ENCODE results near the gene COG4.
A peak's percentile ranks its signal among the peaks of the same experiment; 100 is the strongest.
"Not testable (repeated sequence)": the region's sequence is repeated elsewhere in the genome, so short reads cannot be mapped to it uniquely, and the experiment has no call there.

COG4 gene

GRCh38 chr16:70523076-70523742 lies at the start of gene COG4:
COG4 (minus strand) TSS chr16:70523554; CDS start chr16:70523543, 11 bp downstream.
- peak in 57 of 58 donors; percentile 25 to 89 (median 77) for DNase-seq

GRCh38 chr16:70572926-70573270 lies 49.5 kb upstream of the COG4 start:
- DNase-seq, result no peak

- no peak for DNase-seq
Measured at GRCh38 chr16:70572050-70572925, 48.9 kb upstream of the COG4 start.

GRCh38 chr16:70571623-70572022 lies 48.3 kb upstream of the COG4 start:
- DNase-seq, result no peak

GRCh38 chr16:70570967-70571570 lies 47.7 kb upstream of the COG4 start:
- no peak for DNase-seq

- no peak for DNase-seq
Measured at GRCh38 chr16:70569752-70570151, 46.4 kb upstream of the COG4 start.

- DNase-seq, result no peak
Measured at GRCh38 chr16:70568601-70569237, 45.4 kb upstream of the COG4 start.

- peak in 3 of 58 donors; percentile 2 to 8 (median 5) for DNase-seq
Measured at GRCh38 chr16:70565053-70565452, 41.7 kb upstream of the COG4 start.

GRCh38 chr16:70563636-70564035 lies 40.3 kb upstream of the COG4 start:
- no peak for DNase-seq

- peak in 45 of 58 donors; percentile 4 to 79 (median 37) for DNase-seq
Measured at GRCh38 chr16:70561623-70562022, 38.3 kb upstream of the COG4 start.

- DNase-seq, result no peak
Measured at GRCh38 chr16:70556063-70556462, 32.7 kb upstream of the COG4 start.

GRCh38 chr16:70553645-70554044 lies 30.3 kb upstream of the COG4 start:
- no peak for DNase-seq

GRCh38 chr16:70552675-70553074 lies 29.3 kb upstream of the COG4 start:
- DNase-seq, result no peak

GRCh38 chr16:70551788-70552187 lies 28.4 kb upstream of the COG4 start:
- no peak for DNase-seq

- no peak for DNase-seq
Measured at GRCh38 chr16:70550082-70550481, 26.7 kb upstream of the COG4 start.

GRCh38 chr16:70548936-70549335 lies 25.6 kb upstream of the COG4 start:
- no peak for DNase-seq

- DNase-seq, result no peak
Measured at GRCh38 chr16:70544548-70544947, 21.2 kb upstream of the COG4 start.

- no peak for DNase-seq
Measured at GRCh38 chr16:70540994-70541393, 17.6 kb upstream of the COG4 start.

- DNase-seq, result no peak
Measured at GRCh38 chr16:70534971-70535370, 11.6 kb upstream of the COG4 start.

GRCh38 chr16:70529954-70530353 lies 6.6 kb upstream of the COG4 start:
- not testable (repeated sequence) for DNase-seq

GRCh38 chr16:70529051-70529777 lies 5.9 kb upstream of the COG4 start:
- DNase-seq, result peak in 1 of 58 donors; percentile 2

Data from anterior cingulate cortex (tissue), 58 donors.